Body of pancreas (tissue), 4 donors: ENCODE results near the gene ASAP2.

ENCODE experiments used
- POLR2A ChIP-seq, 3 donors: fragments of 450-650 bp; IDR thresholded peaks; one replicate each; pipeline ENCODE4 v1.6.1; 2016; ENCODE audit warnings: antibody characterized with exemption in 3 of 3, mild to moderate bottlenecking in 2 of 3
- TF ChIP-seq, protein P1 (sequence below), 7 experiments: fragments of 450-650 bp in 4 of 7; fragments of 200-600 bp in 3 of 7; sonication (generic) in 3 of 7; IDR thresholded peaks; one replicate each; pipeline ENCODE4 v1.5.1; 2016 to 2019; ENCODE audit warnings: antibody characterized with exemption in 7 of 7

GRCh38 chr2:9266711-9267110 lies 60.1 kb downstream of the ASAP2 start:
- TF ChIP-seq, protein P1, sequence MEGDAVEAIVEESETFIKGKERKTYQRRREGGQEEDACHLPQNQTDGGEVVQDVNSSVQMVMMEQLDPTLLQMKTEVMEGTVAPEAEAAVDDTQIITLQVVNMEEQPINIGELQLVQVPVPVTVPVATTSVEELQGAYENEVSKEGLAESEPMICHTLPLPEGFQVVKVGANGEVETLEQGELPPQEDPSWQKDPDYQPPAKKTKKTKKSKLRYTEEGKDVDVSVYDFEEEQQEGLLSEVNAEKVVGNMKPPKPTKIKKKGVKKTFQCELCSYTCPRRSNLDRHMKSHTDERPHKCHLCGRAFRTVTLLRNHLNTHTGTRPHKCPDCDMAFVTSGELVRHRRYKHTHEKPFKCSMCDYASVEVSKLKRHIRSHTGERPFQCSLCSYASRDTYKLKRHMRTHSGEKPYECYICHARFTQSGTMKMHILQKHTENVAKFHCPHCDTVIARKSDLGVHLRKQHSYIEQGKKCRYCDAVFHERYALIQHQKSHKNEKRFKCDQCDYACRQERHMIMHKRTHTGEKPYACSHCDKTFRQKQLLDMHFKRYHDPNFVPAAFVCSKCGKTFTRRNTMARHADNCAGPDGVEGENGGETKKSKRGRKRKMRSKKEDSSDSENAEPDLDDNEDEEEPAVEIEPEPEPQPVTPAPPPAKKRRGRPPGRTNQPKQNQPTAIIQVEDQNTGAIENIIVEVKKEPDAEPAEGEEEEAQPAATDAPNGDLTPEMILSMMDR (IDR thresholded peaks at IDR 0.05), result no peak
- TF ChIP-seq POLR2A (IDR thresholded peaks at IDR 0.05), result no peak
